CD8-positive, alpha-beta memory T cell (primary cell): ENCODE measurements around the gene PIBF1. TPM values are rescaled to one million over a fixed set of nuclear protein-coding genes. Genes with fewer than 3 reads are reported as not detected.

Source experiments
- CTCF ChIA-PET: fragments of 350-600 bp; sonication (Branson Sonifier 250); formaldehyde crosslinking; loops from one replicate; lab custom pipeline; 2021; ENCODE audit warnings: antibody characterized with exemption; lab: Charles Lee
- POLR2A ChIA-PET: fragments of 350-600 bp; sonication (Branson Sonifier 250); formaldehyde crosslinking; loops from one replicate; lab custom pipeline; 2021; ENCODE audit warnings: antibody characterized with exemption; lab: Charles Lee
- DNase-seq, 5 donors: peaks; one replicate each; pipeline versions ENCODE4 v3.0.0 to v3.0.0-alpha.2; 2020 to 2022; ENCODE audit warnings: mixed read lengths in 1 of 5
- H3K27ac ChIP-seq: one replicate; pipeline ENCODE4 v1.7.0; 2013; ENCODE audit warnings: low read depth, mild to moderate bottlenecking, low read length, moderate library complexity
- H3K27me3 ChIP-seq: 2 replicates; pipeline ENCODE4 v1.7.0; 2013; ENCODE audit warnings: low read length, mild to moderate bottlenecking; ENCODE audit not compliant: insufficient read depth, poor library complexity, severe bottlenecking
- H3K36me3 ChIP-seq: 2 replicates; pipeline ENCODE4 v1.7.0; 2013; ENCODE audit warnings: mild to moderate bottlenecking, low read length, moderate library complexity; ENCODE audit not compliant: insufficient read depth
- H3K4me1 ChIP-seq: 2 replicates; pipeline ENCODE4 v1.7.0; 2013; ENCODE audit warnings: mild to moderate bottlenecking, low read length, moderate library complexity; ENCODE audit not compliant: insufficient read depth
- H3K4me3 ChIP-seq: 2 replicates; pipeline ENCODE4 v1.7.0; 2013; ENCODE audit warnings: mild to moderate bottlenecking, low read length
- H3K9me3 ChIP-seq: 2 replicates; pipeline ENCODE4 v1.7.0; 2013; ENCODE audit warnings: mild to moderate bottlenecking, low read length
- H3K27ac Mint-ChIP-seq, 8 donors: one replicate each; pipeline ENCODE4 v1.8.0; 2020 to 2021; ENCODE audit warnings: mixed read lengths in 8 of 8, mild to moderate bottlenecking in 6 of 8, inconsistent platforms in 3 of 8, moderate library complexity in 3 of 8
- H3K27me3 Mint-ChIP-seq, 2 donors: one replicate each; pipeline ENCODE4 v1.8.0; 2020 to 2021; ENCODE audit warnings: mixed read lengths in 2 of 2, mild to moderate bottlenecking in 1 of 2, moderate library complexity in 1 of 2
- H3K36me3 Mint-ChIP-seq, 3 donors: one replicate each; pipeline ENCODE4 v1.8.0; 2020 to 2021; ENCODE audit warnings: mixed read lengths in 3 of 3, inconsistent platforms in 1 of 3, mild to moderate bottlenecking in 1 of 3
- H3K4me1 Mint-ChIP-seq, 3 donors: one replicate each; pipeline ENCODE4 v1.8.0; 2020 to 2021; ENCODE audit warnings: mixed read lengths in 3 of 3, inconsistent platforms in 1 of 3, mild to moderate bottlenecking in 1 of 3
- H3K4me3 Mint-ChIP-seq, 7 donors: one replicate each; pipeline ENCODE4 v1.8.0; 2020 to 2021; ENCODE audit warnings: mixed read lengths in 7 of 7, mild to moderate bottlenecking in 6 of 7, moderate library complexity in 4 of 7, inconsistent platforms in 2 of 7
- H3K9me3 Mint-ChIP-seq, 5 donors: one replicate each; pipeline ENCODE4 v1.8.0; 2020 to 2022; ENCODE audit warnings: mixed read lengths in 5 of 5, mild to moderate bottlenecking in 3 of 5, moderate library complexity in 2 of 5, inconsistent platforms in 1 of 5
- polyA plus RNA-seq: library from polyadenylated mRNA; unstranded; fragments of 300-500 nt; fragmentation: Illumina TruSeq; gene quantifications from one replicate; pipeline ENCODE4 v1.2.3, GENCODE V29; 2021
- total RNA-seq, 2 experiments: library from RNA; stranded (reverse); gene quantifications; one replicate each; pipeline ENCODE4 v1.2.3, GENCODE V29; 2021

Gene PIBF1
- total and polyA plus RNA-seq, 3 experiments from 2014 or later: 17.7 to 21.7 (median 20.2) TPM

DNA sequence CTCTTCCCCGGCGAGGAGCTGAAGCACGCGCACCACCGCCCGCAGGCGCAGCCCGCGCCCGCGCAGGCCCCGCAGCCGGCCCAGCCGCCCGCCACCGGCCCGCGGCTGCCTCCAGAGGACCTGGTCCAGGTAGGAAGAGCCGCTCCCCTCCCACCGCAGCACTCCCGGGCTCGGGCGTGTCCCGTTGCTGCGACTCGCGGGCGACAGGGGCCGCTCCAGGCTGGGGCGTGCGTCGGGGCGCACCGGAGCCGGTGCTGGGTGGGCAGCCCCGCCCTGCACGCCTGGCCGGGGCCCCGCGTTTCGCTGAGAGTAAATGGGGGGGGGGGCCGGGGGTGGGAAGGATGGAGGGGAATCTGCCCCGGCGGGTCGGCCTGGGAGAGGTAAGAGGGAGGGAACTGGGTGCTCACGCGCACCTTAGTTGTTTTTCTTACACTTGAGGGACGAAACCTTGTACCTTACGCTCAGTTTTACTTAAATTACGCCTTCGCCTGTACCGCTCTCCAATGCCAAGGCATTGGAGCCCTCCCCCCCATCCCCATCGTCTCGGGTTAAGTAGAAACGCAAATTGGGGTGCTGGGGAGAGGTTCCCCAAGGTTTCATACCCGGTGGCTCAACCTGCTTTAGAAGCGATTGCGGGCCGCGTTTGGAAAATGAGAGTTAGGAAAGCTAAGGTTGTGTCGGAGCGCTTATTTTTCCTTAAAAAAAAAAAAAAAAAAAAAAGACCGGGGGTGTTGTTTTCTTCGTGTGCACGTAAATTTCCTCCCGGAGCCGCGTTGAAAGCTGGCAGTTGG, 277.7 kb downstream of the PIBF1 start:
- peak overlapping the region; percentile 46 for H3K4me3 ChIP-seq
- peaks cover 24 to 38% of the 10 kb centered on the region in 2 donors for H3K27me3 Mint-ChIP-seq
- POLR2A ChIA-PET: interaction anchor here (0.5 to 0.7 kb wide), 3 partner anchors 46 to 619 kb away, joined by 3 to 11 read pairs (median 6); no protein-coding TSS in a partner anchor
- DNase-seq: peak in 4 of 5 donors; percentile 9 to 62 (median 24)
- H3K36me3 Mint-ChIP-seq: peaks cover 0 to 5% (median 2%) of the 10 kb centered on the region in 3 donors
- peaks cover 8% of the 10 kb centered on the region for H3K4me1 ChIP-seq
- H3K27ac ChIP-seq: no peak overlapping the region
- H3K27ac Mint-ChIP-seq: no peak overlapping the region
- peaks cover 0 to 2% (median 0%) of the 10 kb centered on the region in 5 donors for H3K9me3 Mint-ChIP-seq
- peaks cover 18 to 24% (median 20%) of the 10 kb centered on the region in 3 donors for H3K4me1 Mint-ChIP-seq
- no peaks in the 10 kb centered on the region for H3K9me3 ChIP-seq
- peaks cover 14% of the 10 kb centered on the region for H3K27me3 ChIP-seq
- H3K4me3 Mint-ChIP-seq: peak overlapping the region; percentile 51 to 92 (median 82)
- CTCF ChIA-PET: interaction anchor here (0.6 to 1.2 kb wide), 3 partner anchors 15 to 1880 kb away, joined by 3 to 5 read pairs (median 4); no protein-coding TSS in a partner anchor
- no peaks in the 10 kb centered on the region for H3K36me3 ChIP-seq

- Mint-ChIP-seq H3K4me1 (peaks cover 18 to 24% (median 20%) of the 10 kb centered on the region in 3 donors), H3K9me3 (peaks cover 0 to 2% (median 0%) of the 10 kb centered on the region in 5 donors), H3K36me3 (peaks cover 0 to 5% (median 2%) of the 10 kb centered on the region in 3 donors), H3K27ac (peak overlapping the region in 1 of 8 donors; percentile 87), H3K4me3 (peak overlapping the region; percentile 51 to 92 (median 82)), H3K27me3 (peaks cover 18 to 31% of the 10 kb centered on the region in 2 donors)
- no peaks in the 10 kb centered on the region for H3K36me3 ChIP-seq
- CTCF ChIA-PET: interaction anchor here (0.6 to 1.2 kb wide), 2 partner anchors 14 to 1879 kb away, joined by 4 to 5 read pairs; no protein-coding TSS in a partner anchor
- H3K9me3 ChIP-seq: no peaks in the 10 kb centered on the region
- peak overlapping the region; percentile 46 for H3K4me3 ChIP-seq
- peak in 1 of 5 donors; percentile 3 for DNase-seq
- POLR2A ChIA-PET: interaction anchor here (0.5 to 0.7 kb wide), 2 partner anchors 70 to 618 kb away, joined by 3 to 11 read pairs; no protein-coding TSS in a partner anchor
- no peak overlapping the region for H3K27ac ChIP-seq
- peaks cover 8% of the 10 kb centered on the region for H3K4me1 ChIP-seq
- peaks cover 14% of the 10 kb centered on the region for H3K27me3 ChIP-seq
These were observed 278.6 kb downstream of the PIBF1 start for GRCh38 chr13:73060251-73061160.

DNA sequence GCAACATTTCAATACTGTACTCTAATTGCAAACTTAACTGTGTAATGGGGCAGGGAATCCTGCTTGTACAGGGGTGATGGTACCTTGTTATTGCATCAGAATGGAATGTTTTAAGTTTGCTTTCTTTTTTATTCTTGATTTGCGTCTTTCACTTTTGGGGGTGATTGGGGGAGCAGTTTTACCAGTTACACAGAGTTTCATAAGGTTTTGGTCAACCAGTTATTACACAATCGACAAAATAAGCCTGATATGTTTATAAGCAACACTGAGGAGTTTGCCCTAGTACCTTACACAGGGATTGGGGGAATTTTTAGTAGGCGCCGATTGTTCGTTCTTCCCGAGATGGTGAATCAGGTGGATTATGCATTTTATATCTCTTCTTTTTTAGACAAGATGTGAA, 279.5 kb downstream of the PIBF1 start:
- POLR2A ChIA-PET: no interaction called here
- peaks cover 11 to 21% of the 10 kb centered on the region in 2 donors for H3K27me3 Mint-ChIP-seq
- no peak overlapping the region for H3K27ac Mint-ChIP-seq
- peaks cover 0 to 5% (median 2%) of the 10 kb centered on the region in 3 donors for H3K36me3 Mint-ChIP-seq
- peaks cover 10% of the 10 kb centered on the region for H3K27me3 ChIP-seq
- no peaks in the 10 kb centered on the region for H3K36me3 ChIP-seq
- peaks cover 18 to 24% (median 20%) of the 10 kb centered on the region in 3 donors for H3K4me1 Mint-ChIP-seq
- H3K9me3 ChIP-seq: no peaks in the 10 kb centered on the region
- peaks cover 8% of the 10 kb centered on the region for H3K4me1 ChIP-seq
- CTCF ChIA-PET: no interaction called here
- H3K9me3 Mint-ChIP-seq: peaks cover 0 to 2% (median 0%) of the 10 kb centered on the region in 5 donors
- no peak for DNase-seq
- no peak overlapping the region for H3K27ac ChIP-seq
- H3K4me3 ChIP-seq: no peak overlapping the region
- peak overlapping the region in 1 of 7 donors; percentile 48 for H3K4me3 Mint-ChIP-seq

DNA sequence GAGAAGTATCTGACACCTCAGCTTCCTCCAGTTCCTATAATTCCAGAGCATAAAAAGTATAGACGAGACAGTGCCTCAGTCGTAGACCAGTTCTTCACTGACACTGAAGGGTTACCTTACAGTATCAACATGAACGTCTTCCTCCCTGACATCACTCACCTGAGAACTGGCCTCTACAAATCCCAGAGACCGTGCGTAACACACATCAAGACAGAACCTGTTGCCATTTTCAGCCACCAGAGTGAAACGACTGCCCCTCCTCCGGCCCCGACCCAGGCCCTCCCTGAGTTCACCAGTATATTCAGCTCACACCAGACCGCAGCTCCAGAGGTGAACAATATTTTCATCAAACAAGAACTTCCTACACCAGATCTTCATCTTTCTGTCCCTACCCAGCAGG, 279.9 kb downstream of the PIBF1 start:
- H3K27ac ChIP-seq: no peak overlapping the region
- peaks cover 8% of the 10 kb centered on the region for H3K4me1 ChIP-seq
- Mint-ChIP-seq H3K36me3 (peaks cover 0 to 5% (median 2%) of the 10 kb centered on the region in 3 donors), H3K4me3 (peak overlapping the region in 2 of 7 donors; percentile 48 to 56), H3K27me3 (peaks cover 11 to 21% of the 10 kb centered on the region in 2 donors), H3K9me3 (peaks cover 0 to 2% (median 0%) of the 10 kb centered on the region in 5 donors), H3K27ac (no peak overlapping the region), H3K4me1 (peaks cover 18 to 24% (median 20%) of the 10 kb centered on the region in 3 donors)
- no peak for DNase-seq
- H3K27me3 ChIP-seq: peaks cover 10% of the 10 kb centered on the region
- H3K36me3 ChIP-seq: no peaks in the 10 kb centered on the region
- H3K4me3 ChIP-seq: no peak overlapping the region
- POLR2A ChIA-PET: no interaction called here
- CTCF ChIA-PET: no interaction called here
- H3K9me3 ChIP-seq: no peaks in the 10 kb centered on the region

- no peak for DNase-seq
- no peak overlapping the region for H3K27ac ChIP-seq
- H3K9me3 Mint-ChIP-seq: peaks cover 0 to 2% (median 0%) of the 10 kb centered on the region in 5 donors
- H3K36me3 ChIP-seq: no peaks in the 10 kb centered on the region
- POLR2A ChIA-PET: no interaction called here
- H3K4me3 ChIP-seq: no peak overlapping the region
- peaks cover 18 to 24% (median 20%) of the 10 kb centered on the region in 3 donors for H3K4me1 Mint-ChIP-seq
- peaks cover 11 to 21% of the 10 kb centered on the region in 2 donors for H3K27me3 Mint-ChIP-seq
- peak overlapping the region in 1 of 8 donors; percentile 3 for H3K27ac Mint-ChIP-seq
- H3K9me3 ChIP-seq: no peaks in the 10 kb centered on the region
- H3K36me3 Mint-ChIP-seq: peaks cover 0 to 5% (median 2%) of the 10 kb centered on the region in 3 donors
- peaks cover 10% of the 10 kb centered on the region for H3K27me3 ChIP-seq
- CTCF ChIA-PET: no interaction called here
- peaks cover 8% of the 10 kb centered on the region for H3K4me1 ChIP-seq
- H3K4me3 Mint-ChIP-seq: peak overlapping the region in 1 of 7 donors; percentile 48
These were observed 280.5 kb downstream of the PIBF1 start for GRCh38 chr13:73062468-73062867.

GRCh38 chr13:73063166-73063565, 281.2 kb downstream of the PIBF1 start:
- Histone ChIP-seq H3K27ac (no peak overlapping the region), H3K4me1 (peaks cover 3% of the 10 kb centered on the region), H3K36me3 (no peaks in the 10 kb centered on the region), H3K4me3 (no peak overlapping the region), H3K27me3 (peaks cover 4% of the 10 kb centered on the region), H3K9me3 (no peaks in the 10 kb centered on the region)
- H3K27me3 Mint-ChIP-seq: peaks cover 11 to 14% of the 10 kb centered on the region in 2 donors
- DNase-seq: no peak
- H3K9me3 Mint-ChIP-seq: peaks cover 0 to 2% (median 0%) of the 10 kb centered on the region in 5 donors
- no peak overlapping the region for H3K4me3 Mint-ChIP-seq
- ChIA-PET POLR2A (interaction anchor here (0.6 kb wide), 1 partner anchor 666 kb away, joined by 5 read pairs; no protein-coding TSS in a partner anchor), CTCF (interaction anchor here (0.7 kb wide), 1 partner anchor 694 kb away, joined by 3 read pairs; no protein-coding TSS in a partner anchor)
- peaks cover 0 to 5% (median 2%) of the 10 kb centered on the region in 3 donors for H3K36me3 Mint-ChIP-seq
- H3K4me1 Mint-ChIP-seq: peaks cover 16 to 21% (median 18%) of the 10 kb centered on the region in 3 donors
- no peak overlapping the region for H3K27ac Mint-ChIP-seq

GRCh38 chr13:73065036-73065435, 283.1 kb downstream of the PIBF1 start:
- H3K27me3 Mint-ChIP-seq: peaks cover 7 to 8% of the 10 kb centered on the region in 2 donors
- no peaks in the 10 kb centered on the region for H3K36me3 ChIP-seq
- no peaks in the 10 kb centered on the region for H3K27me3 ChIP-seq

More at GRCh38 chr13:73065036-73065435, 283.1 kb downstream of the PIBF1 start:
- Mint-ChIP-seq H3K4me3 (no peak overlapping the region), H3K4me1 (peaks cover 6 to 9% (median 9%) of the 10 kb centered on the region in 3 donors), H3K27ac (no peak overlapping the region), H3K9me3 (no peaks in the 10 kb centered on the region), H3K36me3 (peaks cover 0 to 2% (median 0%) of the 10 kb centered on the region in 3 donors)
- Histone ChIP-seq H3K4me3 (no peak overlapping the region), H3K4me1 (no peaks in the 10 kb centered on the region), H3K9me3 (no peaks in the 10 kb centered on the region), H3K27ac (no peak overlapping the region)
- CTCF ChIA-PET: no interaction called here
- DNase-seq: no peak
- POLR2A ChIA-PET: no interaction called here
